Esophagus squamous epithelium (tissue), 4 donors: ENCODE measurements around the gene CCDC124.
"Not testable (repeated sequence)": the region's sequence is repeated elsewhere in the genome, so short reads cannot be mapped to it uniquely, and the experiment has no call there.

Experiments used
- CTCF ChIP-seq, 6 experiments: fragments of 450-650 bp in 4 of 6; fragments of 200-600 bp in 2 of 6; sonication (generic) in 2 of 6; IDR thresholded peaks; one replicate each; pipeline ENCODE4 v1.5.1; 2016 to 2019; ENCODE audit warnings: antibody characterized with exemption in 6 of 6, mild to moderate bottlenecking in 4 of 6, moderate library complexity in 4 of 6
- POLR2A ChIP-seq, 4 donors: fragments of 450-650 bp; IDR thresholded peaks; one replicate each; pipeline ENCODE4 v1.6.1; 2017; ENCODE audit warnings: antibody characterized with exemption in 4 of 4, mild to moderate bottlenecking in 4 of 4, moderate library complexity in 3 of 4

- not testable (repeated sequence) for TF ChIP-seq CTCF, POLR2A (IDR thresholded peaks at IDR 0.05)
Measured at GRCh38 chr19:17887221-17887620, 45.6 kb upstream of the CCDC124 start.
